ENCODE measurements around the gene CLECL1. TPM values are rescaled to one million over a fixed set of nuclear protein-coding genes. Genes with fewer than 3 reads are reported as not detected.

Gene CLECL1
- total and polyA plus RNA-seq, 3 experiments from 2014 or later, result 3.6 to 14.3 (median 4.7) TPM

- ChIA-PET POLR2A (interaction anchor here (0.5 to 4.5 kb wide), 10 partner anchors 11 to 1825 kb away, joined by 3 to 35 read pairs (median 7); partner anchors contain the start of gene CLEC2B), CTCF (interaction anchor here (0.9 to 19.4 kb wide), 7 partner anchors 12 to 53 kb away, joined by 3 to 359 read pairs (median 12); no protein-coding TSS in a partner anchor)
- Histone ChIP-seq H3K4me1 (ENCODE audit: insufficient read depth, low read length) (peaks cover 47% of the 10 kb centered on the region), H3K36me3 (ENCODE audit: insufficient read depth, low read length) (peaks cover 3% of the 10 kb centered on the region), H3K4me3 (ENCODE audit: low read length) (peak overlapping the region; percentile 68), H3K27me3 (ENCODE audit: insufficient read depth, low read length, poor library complexity, severe bottlenecking) (no peaks in the 10 kb centered on the region), H3K27ac (ENCODE audit: low read depth, low read length) (peak overlapping the region; percentile 96), H3K9me3 (ENCODE audit: low read length) (no peaks in the 10 kb centered on the region)
- H3K9me3 Mint-ChIP-seq, result peaks cover 0 to 4% (median 0%) of the 10 kb centered on the region in 5 donors
- DNase-seq, result peak in 2 of 5 donors; percentile 80 to 82
- peak overlapping the region; percentile 97 to 100 (median 99) for H3K27ac Mint-ChIP-seq
- peaks cover 54 to 67% (median 66%) of the 10 kb centered on the region in 3 donors for H3K4me1 Mint-ChIP-seq
- peak overlapping the region; percentile 93 to 100 (median 98) for H3K4me3 Mint-ChIP-seq
- peaks cover 11 to 38% (median 20%) of the 10 kb centered on the region in 3 donors for H3K36me3 Mint-ChIP-seq
- no peaks in the 10 kb centered on the region for H3K27me3 Mint-ChIP-seq
Observed at GRCh38 chr12:9761419-9761781, 28.5 kb upstream of the CLECL1 start.

- Mint-ChIP-seq H3K27ac (peak within 1 kb of the TSS; percentile 97 to 100 (median 99)), H3K4me3 (peak within 1 kb of the TSS; percentile 93 to 100 (median 98))
Observed at GRCh38 chr12:9760699-9761418, 28.0 kb upstream of the CLECL1 start, which contains the start of gene CD69. Gene CD69 (minus strand): TSS chr12:9760901. CDS start chr12:9760820, 81 bp downstream.

GRCh38 chr12:9760120-9760519 lies 27.2 kb upstream of the CLECL1 start:
- Histone ChIP-seq H3K27me3 (ENCODE audit: insufficient read depth, low read length, poor library complexity, severe bottlenecking) (no peaks in the 10 kb centered on the region), H3K4me1 (ENCODE audit: insufficient read depth, low read length) (peaks cover 49% of the 10 kb centered on the region), H3K4me3 (ENCODE audit: low read length) (peak overlapping the region; percentile 68), H3K36me3 (ENCODE audit: insufficient read depth, low read length) (peaks cover 15% of the 10 kb centered on the region), H3K9me3 (ENCODE audit: low read length) (no peaks in the 10 kb centered on the region), H3K27ac (ENCODE audit: low read depth, low read length) (peak overlapping the region; percentile 96)
- ChIA-PET CTCF (interaction anchor here (1.1 to 19.4 kb wide), 5 partner anchors 11 to 54 kb away, joined by 4 to 359 read pairs (median 20); no protein-coding TSS in a partner anchor), POLR2A (interaction anchor here (0.5 to 4.5 kb wide), 8 partner anchors 10 to 112 kb away, joined by 3 to 35 read pairs (median 11); partner anchors contain the start of gene CLEC2B)
- H3K9me3 Mint-ChIP-seq, result peaks cover 0 to 4% (median 0%) of the 10 kb centered on the region in 5 donors
- peaks cover 57 to 72% (median 72%) of the 10 kb centered on the region in 3 donors for H3K4me1 Mint-ChIP-seq
- peaks cover 19 to 50% (median 28%) of the 10 kb centered on the region in 3 donors for H3K36me3 Mint-ChIP-seq
- peak in 2 of 5 donors; percentile 34 to 35 for DNase-seq
- peak overlapping the region; percentile 93 to 100 (median 98) for H3K4me3 Mint-ChIP-seq
- no peaks in the 10 kb centered on the region for H3K27me3 Mint-ChIP-seq
- H3K27ac Mint-ChIP-seq, result peak overlapping the region; percentile 97 to 100 (median 99)

More at GRCh38 chr12:9760699-9761418, 28.0 kb upstream of the CLECL1 start, which contains the start of gene CD69:
- peak; percentile 66 to 89 (median 85) for DNase-seq
- peaks cover 0 to 4% (median 0%) of the 10 kb centered on the region in 5 donors for H3K9me3 Mint-ChIP-seq
- H3K4me1 Mint-ChIP-seq, result peaks cover 58 to 72% (median 71%) of the 10 kb centered on the region in 3 donors
- ChIA-PET POLR2A (interaction anchor here (0.5 to 4.5 kb wide), 12 partner anchors 10 to 1824 kb away, joined by 3 to 35 read pairs (median 6); partner anchors contain the start of gene CLEC2B), CTCF (interaction anchor here (0.9 to 19.4 kb wide), 7 partner anchors 11 to 53 kb away, joined by 3 to 359 read pairs (median 12); no protein-coding TSS in a partner anchor)
- Histone ChIP-seq H3K9me3 (ENCODE audit: low read length) (no peaks in the 10 kb centered on the region), H3K27me3 (ENCODE audit: insufficient read depth, low read length, poor library complexity, severe bottlenecking) (no peaks in the 10 kb centered on the region), H3K4me3 (ENCODE audit: low read length) (peak within 1 kb of the TSS; percentile 68), H3K27ac (ENCODE audit: low read depth, low read length) (peak within 1 kb of the TSS; percentile 96), H3K4me1 (ENCODE audit: insufficient read depth, low read length) (peaks cover 49% of the 10 kb centered on the region), H3K36me3 (ENCODE audit: insufficient read depth, low read length) (peaks cover 8% of the 10 kb centered on the region)
- no peaks in the 10 kb centered on the region for H3K27me3 Mint-ChIP-seq
- peaks cover 14 to 43% (median 25%) of the 10 kb centered on the region in 3 donors for H3K36me3 Mint-ChIP-seq

- peaks cover 0 to 4% (median 0%) of the 10 kb centered on the region in 5 donors for H3K9me3 Mint-ChIP-seq
- DNase-seq, result no peak
- CTCF ChIA-PET, result interaction anchor here (1.4 to 19.4 kb wide), 7 partner anchors 10 to 54 kb away, joined by 3 to 359 read pairs (median 18); no protein-coding TSS in a partner anchor
- Histone ChIP-seq H3K4me1 (ENCODE audit: insufficient read depth, low read length) (peaks cover 50% of the 10 kb centered on the region), H3K36me3 (ENCODE audit: insufficient read depth, low read length) (peaks cover 19% of the 10 kb centered on the region), H3K27me3 (ENCODE audit: insufficient read depth, low read length, poor library complexity, severe bottlenecking) (no peaks in the 10 kb centered on the region), H3K9me3 (ENCODE audit: low read length) (no peaks in the 10 kb centered on the region), H3K27ac (ENCODE audit: low read depth, low read length) (peak overlapping the region; percentile 96), H3K4me3 (ENCODE audit: low read length) (peak overlapping the region; percentile 68)
- H3K27ac Mint-ChIP-seq, result peak overlapping the region; percentile 97 to 100 (median 99)
- POLR2A ChIA-PET, result interaction anchor here (1.5 to 4.5 kb wide), 5 partner anchors 9 to 112 kb away, joined by 8 to 35 read pairs (median 12); partner anchors contain the start of gene CLEC2B
- H3K4me3 Mint-ChIP-seq, result peak overlapping the region; percentile 93 to 100 (median 98)
- peaks cover 20 to 54% (median 30%) of the 10 kb centered on the region in 3 donors for H3K36me3 Mint-ChIP-seq
- no peaks in the 10 kb centered on the region for H3K27me3 Mint-ChIP-seq
- H3K4me1 Mint-ChIP-seq, result peaks cover 57 to 72% (median 72%) of the 10 kb centered on the region in 3 donors
Observed at GRCh38 chr12:9759694-9760093, 26.8 kb upstream of the CLECL1 start.

GRCh38 chr12:9758119-9758518 lies 25.2 kb upstream of the CLECL1 start:
- no peak for DNase-seq
- Histone ChIP-seq H3K36me3 (ENCODE audit: insufficient read depth, low read length) (peaks cover 34% of the 10 kb centered on the region), H3K27me3 (ENCODE audit: insufficient read depth, low read length, poor library complexity, severe bottlenecking) (no peaks in the 10 kb centered on the region), H3K9me3 (ENCODE audit: low read length) (no peaks in the 10 kb centered on the region), H3K4me1 (ENCODE audit: insufficient read depth, low read length) (peaks cover 50% of the 10 kb centered on the region), H3K27ac (ENCODE audit: low read depth, low read length) (peak overlapping the region; percentile 96), H3K4me3 (ENCODE audit: low read length) (peak overlapping the region; percentile 68)
- peaks cover 62 to 77% (median 77%) of the 10 kb centered on the region in 3 donors for H3K4me1 Mint-ChIP-seq
- peak overlapping the region; percentile 93 to 100 (median 98) for H3K4me3 Mint-ChIP-seq
- peaks cover 31 to 69% (median 41%) of the 10 kb centered on the region in 3 donors for H3K36me3 Mint-ChIP-seq
- peaks cover 0 to 4% (median 0%) of the 10 kb centered on the region in 5 donors for H3K9me3 Mint-ChIP-seq
- peak overlapping the region; percentile 93 to 100 (median 99) for H3K27ac Mint-ChIP-seq
- H3K27me3 Mint-ChIP-seq, result no peaks in the 10 kb centered on the region
- CTCF ChIA-PET, result interaction anchor here (0.8 to 19.4 kb wide), 13 partner anchors 9 to 143 kb away, joined by 3 to 359 read pairs (median 5); no protein-coding TSS in a partner anchor
- POLR2A ChIA-PET, result interaction anchor here (0.6 to 4.5 kb wide), 10 partner anchors 8 to 796 kb away, joined by 3 to 35 read pairs (median 9); partner anchors contain the start of genes CLEC2B and GABARAPL1

- Histone ChIP-seq H3K27me3 (ENCODE audit: insufficient read depth, low read length, poor library complexity, severe bottlenecking) (no peaks in the 10 kb centered on the region), H3K27ac (ENCODE audit: low read depth, low read length) (peak overlapping the region; percentile 96), H3K4me1 (ENCODE audit: insufficient read depth, low read length) (peaks cover 52% of the 10 kb centered on the region), H3K36me3 (ENCODE audit: insufficient read depth, low read length) (peaks cover 40% of the 10 kb centered on the region), H3K4me3 (ENCODE audit: low read length) (peak overlapping the region; percentile 68), H3K9me3 (ENCODE audit: low read length) (no peaks in the 10 kb centered on the region)
- H3K27ac Mint-ChIP-seq, result peak overlapping the region; percentile 93 to 100 (median 99)
- H3K9me3 Mint-ChIP-seq, result peaks cover 0 to 4% (median 0%) of the 10 kb centered on the region in 5 donors
- CTCF ChIA-PET, result interaction anchor here (1.6 to 19.4 kb wide), 7 partner anchors 8 to 109 kb away, joined by 3 to 359 read pairs (median 12); no protein-coding TSS in a partner anchor
- H3K27me3 Mint-ChIP-seq, result no peaks in the 10 kb centered on the region
- no peak for DNase-seq
- H3K4me1 Mint-ChIP-seq, result peaks cover 66 to 79% (median 78%) of the 10 kb centered on the region in 3 donors
- peaks cover 37 to 75% (median 47%) of the 10 kb centered on the region in 3 donors for H3K36me3 Mint-ChIP-seq
- H3K4me3 Mint-ChIP-seq, result peak overlapping the region; percentile 93 to 100 (median 98)
- POLR2A ChIA-PET, result interaction anchor here (0.7 to 4.5 kb wide), 3 partner anchors 11 to 796 kb away, joined by 3 to 35 read pairs (median 10); no protein-coding TSS in a partner anchor
Observed at GRCh38 chr12:9757433-9758025, 24.6 kb upstream of the CLECL1 start.

- ChIA-PET CTCF (interaction anchor here (1.0 to 19.4 kb wide), 4 partner anchors 7 to 42 kb away, joined by 3 to 359 read pairs (median 52); no protein-coding TSS in a partner anchor), POLR2A (no interaction called here)
- Histone ChIP-seq H3K4me3 (ENCODE audit: low read length) (peak overlapping the region; percentile 27), H3K27me3 (ENCODE audit: insufficient read depth, low read length, poor library complexity, severe bottlenecking) (no peaks in the 10 kb centered on the region), H3K4me1 (ENCODE audit: insufficient read depth, low read length) (peaks cover 52% of the 10 kb centered on the region), H3K27ac (ENCODE audit: low read depth, low read length) (no peak overlapping the region), H3K36me3 (ENCODE audit: insufficient read depth, low read length) (peaks cover 44% of the 10 kb centered on the region), H3K9me3 (ENCODE audit: low read length) (no peaks in the 10 kb centered on the region)
- peak overlapping the region in 7 of 8 donors; percentile 48 to 100 (median 93) for H3K27ac Mint-ChIP-seq
- H3K9me3 Mint-ChIP-seq, result peaks cover 0 to 4% (median 0%) of the 10 kb centered on the region in 5 donors
- peaks cover 39 to 79% (median 50%) of the 10 kb centered on the region in 3 donors for H3K36me3 Mint-ChIP-seq
- H3K4me3 Mint-ChIP-seq, result peak overlapping the region; percentile 63 to 100 (median 98)
- no peak for DNase-seq
- H3K27me3 Mint-ChIP-seq, result no peaks in the 10 kb centered on the region
- peaks cover 60 to 75% (median 75%) of the 10 kb centered on the region in 3 donors for H3K4me1 Mint-ChIP-seq
Observed at GRCh38 chr12:9756706-9757105, 23.8 kb upstream of the CLECL1 start.

Measured in CD8-positive, alpha-beta memory T cell (primary cell).